HCT116 (cell line): Measurements from ENCODE around the gene PROSER3. TPM values are rescaled to one million over a fixed set of nuclear protein-coding genes. Genes with fewer than 3 reads are reported as not detected.

ENCODE experiments used
- ATAC-seq: fragments of 200-7000 bp; cut with Tn5 transposase; 2 replicates; pipeline ENCODE4 v1.9.1; 2020; ENCODE audit warnings: mild to moderate bottlenecking, moderate library complexity
- BruUV-seq: library from RNA; stranded (reverse); fragments of 400-500 nt; replicated peaks from 2 replicates; lab custom pipeline; 2021; lab: Mats Ljungman, UMichigan
- CTCF ChIA-PET: fragments of 300-600 bp; sonication (Branson Sonifier 250); formaldehyde crosslinking; loops from one replicate; lab custom pipeline; 2021; ENCODE audit warnings: antibody characterized with exemption; lab: Charles Lee
- POLR2A ChIA-PET: fragments of 300-600, 350-600 bp; sonication (Branson Sonifier 250); formaldehyde crosslinking; loops from one replicate; lab custom pipeline; 2021; ENCODE audit warnings: antibody characterized with exemption; lab: Charles Lee
- RAD21 ChIA-PET, 2 experiments: fragments of 300-600 bp; sonication (Branson Sonifier 250); formaldehyde crosslinking; loops; one replicate each; lab custom pipeline; 2023; ENCODE audit warnings: low total read pairs in 2 of 2; ENCODE audit not compliant: uncharacterized antibody in 2 of 2, unreplicated experiment in 2 of 2, low non-redundant PET in 1 of 2; lab: Charles Lee
- DNase-seq: peaks from one replicate; pipeline ENCODE4 v3.0.0-alpha.2; 2010; ENCODE audit warnings: low read depth, low spot score
- H2AFZ ChIP-seq: fragments of 200-600 bp; shearing (Covaris generic), sonication (generic); 2 replicates; pipeline ENCODE4 v1.6.1; 2017; ENCODE audit warnings: low read depth, mixed run types, mixed read lengths, antibody characterized with exemption, low read length; ENCODE audit not compliant: poor library complexity, severe bottlenecking
- H3K27ac ChIP-seq: 2 replicates; pipeline ENCODE4 v1.5.1; 2012; ENCODE audit warnings: low read depth, low read length
- H3K27me3 ChIP-seq: fragments of 200-600 bp; sonication (generic); 2 replicates; pipeline ENCODE4 v1.6.1; 2016; ENCODE audit warnings: mixed run types, low read length, mixed read lengths; ENCODE audit not compliant: insufficient read depth
- H3K36me3 ChIP-seq, 2 experiments: fragments of 200-500 bp in 1 of 2; fragments of 200-600 bp in 1 of 2; sonication (Bioruptor generic) in 1 of 2; sonication (generic) in 1 of 2; 2 replicates each; pipeline versions ENCODE4 v1.5.1 to v1.6.1; 2014 to 2016; ENCODE audit warnings: low read length in 2 of 2, inconsistent platforms in 1 of 2, mixed read lengths in 1 of 2, mixed run types in 1 of 2; ENCODE audit not compliant: insufficient read depth in 2 of 2, control insufficient read depth in 1 of 2
- H3K4me1 ChIP-seq, 2 experiments: fragments of 200-600 bp in 1 of 2; sonication (generic) in 1 of 2; 2 replicates each; pipeline versions ENCODE4 v1.5.1 to v1.6.1; 2012 to 2017; ENCODE audit warnings: low read length in 2 of 2, inconsistent platforms in 1 of 2, mild to moderate bottlenecking in 1 of 2, mixed read lengths in 1 of 2, mixed run types in 1 of 2, moderate library complexity in 1 of 2; ENCODE audit not compliant: insufficient read depth in 2 of 2, control insufficient read depth in 1 of 2
- H3K4me2 ChIP-seq: fragments of 200-600 bp; sonication (generic); 2 replicates; pipeline ENCODE4 v1.6.1; 2017; ENCODE audit warnings: mixed run types, low read length, mixed read lengths
- H3K4me3 ChIP-seq, 2 experiments: fragments of 200-600 bp in 1 of 2; sonication (generic) in 1 of 2; replicated peaks in 1 of 2; 2 replicates each; pipeline ENCODE4 v1.5.1; 2011 to 2016; ENCODE audit warnings: low read length in 2 of 2, control low read depth in 1 of 2, low read depth in 1 of 2, mild to moderate bottlenecking in 1 of 2, mixed read lengths in 1 of 2, mixed run types in 1 of 2
- H3K79me2 ChIP-seq: fragments of 200-600 bp; sonication (generic); 2 replicates; pipeline ENCODE4 v1.6.1; 2017; ENCODE audit warnings: mild to moderate bottlenecking, mixed run types, low read length, moderate library complexity, mixed read lengths; ENCODE audit not compliant: insufficient read depth
- H3K9ac ChIP-seq: fragments of 200-600 bp; sonication (generic); 2 replicates; pipeline ENCODE4 v1.6.1; 2016; ENCODE audit warnings: low read length, mixed read lengths
- H3K9me2 ChIP-seq: fragments of 200-600 bp; sonication (generic), shearing (Covaris generic); 2 replicates; pipeline ENCODE4 v1.6.1; 2017; ENCODE audit warnings: mixed run types, mild to moderate bottlenecking, moderate library complexity; ENCODE audit not compliant: insufficient read depth
- H3K9me3 ChIP-seq, 2 experiments: fragments of 200-500 bp in 1 of 2; fragments of 200-600 bp in 1 of 2; sonication (Bioruptor generic) in 1 of 2; sonication (generic) in 1 of 2; 2 replicates each; pipeline ENCODE4 v1.6.1; 2014 to 2017; ENCODE audit warnings: low read length in 2 of 2, mixed read lengths in 2 of 2, inconsistent platforms in 1 of 2, low read depth in 1 of 2, mild to moderate bottlenecking in 1 of 2, mixed run types in 1 of 2, moderate library complexity in 1 of 2; ENCODE audit not compliant: control insufficient read depth in 1 of 2, insufficient read depth in 1 of 2
- H4K20me1 ChIP-seq: fragments of 200-600 bp; sonication (generic), shearing (Covaris generic); 2 replicates; pipeline ENCODE4 v1.6.1; 2017; ENCODE audit warnings: mixed run types, mild to moderate bottlenecking, moderate library complexity; ENCODE audit not compliant: insufficient read depth
- ATF3 ChIP-seq: IDR thresholded peaks from 2 replicates; pipeline ENCODE4 v1.6.1; 2012
- CBX3 ChIP-seq: IDR thresholded peaks from 2 replicates; pipeline ENCODE4 v1.6.1; 2012; ENCODE audit warnings: low read depth
- EGR1 ChIP-seq: IDR thresholded peaks from 2 replicates; pipeline ENCODE4 v1.6.1; 2012; ENCODE audit warnings: low read depth
- EZH2 ChIP-seq: fragments of 200-600 bp; sonication (generic); IDR thresholded peaks from 2 replicates; pipeline ENCODE4 v1.6.1; 2017; ENCODE audit warnings: antibody characterized with exemption, mixed run types
- EZH2phosphoT487 ChIP-seq: fragments of 200-600 bp; IDR thresholded peaks from 2 replicates; pipeline ENCODE4 v1.6.1; 2018; ENCODE audit warnings: antibody characterized with exemption, borderline replicate concordance
- JUND ChIP-seq: IDR thresholded peaks from 2 replicates; pipeline ENCODE4 v1.6.1; 2012
- POLR2A ChIP-seq: IDR thresholded peaks from 2 replicates; pipeline ENCODE4 v1.7.0; 2011; ENCODE audit warnings: borderline replicate concordance; ENCODE audit not compliant: insufficient read depth, insufficient read length; ENCODE audit errors: extremely low read depth
- RAD21 ChIP-seq: IDR thresholded peaks from 2 replicates; pipeline ENCODE4 v1.6.1; 2012; ENCODE audit warnings: low read depth, mild to moderate bottlenecking
- REST ChIP-seq: IDR thresholded peaks from 2 replicates; pipeline ENCODE4 v1.6.1; 2012; ENCODE audit warnings: low read depth
- SIN3A ChIP-seq: IDR thresholded peaks from 2 replicates; pipeline ENCODE4 v1.6.1; 2012; ENCODE audit warnings: low read depth
- TCF7L2 ChIP-seq: IDR thresholded peaks from 2 replicates; pipeline ENCODE4 v1.7.0; 2011; ENCODE audit warnings: borderline replicate concordance, inconsistent platforms; ENCODE audit not compliant: insufficient read depth, insufficient read length; ENCODE audit errors: extremely low read depth
- YY1 ChIP-seq: IDR thresholded peaks from 2 replicates; pipeline ENCODE4 v1.6.1; 2011; ENCODE audit warnings: low read length, low read depth, moderate library complexity, mild to moderate bottlenecking; ENCODE audit not compliant: insufficient replicate concordance; ENCODE audit errors: extremely low read depth
- ZBTB33 ChIP-seq: IDR thresholded peaks from 2 replicates; pipeline ENCODE4 v1.6.1; 2011; ENCODE audit warnings: mild to moderate bottlenecking, low read length, moderate library complexity; ENCODE audit not compliant: insufficient replicate concordance; ENCODE audit errors: extremely low read depth
- ZFX ChIP-seq: fragments of 450-650 bp; IDR thresholded peaks from 2 replicates; pipeline ENCODE4 v1.6.1; 2017
- intact Hi-C: fragments of 100-400 bp; cut with micrococcal nuclease; formaldehyde crosslinking; loops from 2 replicates; pipeline ENCODE4 v1.10.0; 2022
- total RNA-seq: library from RNA; stranded (reverse); gene quantifications from one replicate; pipeline ENCODE4 v1.2.1, GENCODE V29; 2021; ENCODE audit not compliant: unreplicated experiment

PROSER3 gene
- total RNA-seq, 1 experiment from 2014 or later: 42.5 TPM

GRCh38 chr19:35774274-35775045 is 16.5 kb downstream of the PROSER3 start:
- Histone ChIP-seq H3K4me1 (peaks cover 9 to 16% of the 10 kb centered on the region in 2 experiments; a peak in 3 of 4 replicates), H3K79me2 (0 out of 2 replicates have a peak, but pooled peaks cover 3% of the 10 kb centered on the region), H3K27me3 (no peaks in the 10 kb centered on the region), H3K27ac (no peak overlapping the region), H3K9me3 (no peaks in the 10 kb centered on the region), H3K9me2 (no peaks in the 10 kb centered on the region), H4K20me1 (no peaks in the 10 kb centered on the region), H3K4me3 (peak overlapping the region in 1 of 2 experiments; percentile 65; a peak in 2 of 4 replicates), H3K9ac (no peak overlapping the region), H2AFZ (peak overlapping the region; percentile 17), H3K4me2 (peak overlapping the region; percentile 77), H3K36me3 (no peaks in the 10 kb centered on the region)
- intact Hi-C loops: no loop called here
- CTCF ChIA-PET: no interaction called here
- POLR2A ChIA-PET: no interaction called here
- no peak for DNase-seq
- BruUV-seq: no TSS peak
- ATAC-seq: no peak
- TF ChIP-seq SIN3A (no peak), TCF7L2 (no peak), JUND (no peak), YY1 (no peak), EGR1 (no peak), EZH2phosphoT487 (no peak), ZFX (no peak), ATF3 (no peak), ZBTB33 (no peak), EZH2 (no peak), REST (no peak), RAD21 (no peak), CBX3 (no peak), POLR2A (no peak)
- RAD21 ChIA-PET: no interaction called here
